ENCODE measurements around the gene DACH1.
"Not testable (repeated sequence)": the region's sequence is repeated elsewhere in the genome, so short reads cannot be mapped to it uniquely, and the experiment has no call there.

Gene DACH1

DNA sequence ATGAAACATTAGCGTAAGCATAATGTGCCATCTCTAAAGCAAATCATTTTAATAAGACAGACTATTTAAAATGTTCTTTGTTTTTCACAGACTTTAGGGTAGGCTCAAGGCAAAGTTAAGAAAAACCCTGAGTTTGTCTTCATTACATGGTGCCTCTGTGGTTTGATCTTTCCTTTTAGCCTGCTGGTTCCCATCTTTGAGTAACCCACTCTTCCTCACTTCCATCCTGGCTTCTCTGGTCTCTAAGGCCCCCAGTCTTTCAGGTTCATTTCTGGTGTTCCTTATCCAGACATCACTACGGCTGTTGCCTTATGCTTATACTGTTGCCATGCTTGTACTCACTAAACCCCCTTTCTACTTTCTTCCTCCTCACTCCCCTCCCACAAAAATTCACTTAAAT is 38.4 kb downstream of the DACH1 start:
- DNase-seq (ENCODE audit: low read depth): no peak

DNA sequence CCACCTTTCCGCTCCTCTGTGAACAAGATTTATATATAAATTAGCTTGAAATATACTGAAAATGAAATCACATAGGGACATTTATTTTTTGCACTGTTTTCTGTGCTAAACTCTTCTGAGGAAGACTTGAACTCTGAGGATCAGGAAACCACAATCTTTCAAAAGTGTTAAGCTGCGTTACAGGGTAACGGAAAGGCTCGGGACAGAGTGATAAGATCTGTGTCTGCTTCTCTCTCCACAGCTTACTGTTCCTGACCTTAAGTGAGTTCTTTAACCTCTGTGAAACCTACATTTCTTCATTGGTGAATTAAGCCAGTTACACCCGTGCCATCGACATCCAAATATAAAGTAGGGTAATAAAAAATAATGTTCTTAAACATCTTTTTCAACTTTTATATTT is 38.9 kb downstream of the DACH1 start:
- no peak for DNase-seq (ENCODE audit: low read depth)

DNA sequence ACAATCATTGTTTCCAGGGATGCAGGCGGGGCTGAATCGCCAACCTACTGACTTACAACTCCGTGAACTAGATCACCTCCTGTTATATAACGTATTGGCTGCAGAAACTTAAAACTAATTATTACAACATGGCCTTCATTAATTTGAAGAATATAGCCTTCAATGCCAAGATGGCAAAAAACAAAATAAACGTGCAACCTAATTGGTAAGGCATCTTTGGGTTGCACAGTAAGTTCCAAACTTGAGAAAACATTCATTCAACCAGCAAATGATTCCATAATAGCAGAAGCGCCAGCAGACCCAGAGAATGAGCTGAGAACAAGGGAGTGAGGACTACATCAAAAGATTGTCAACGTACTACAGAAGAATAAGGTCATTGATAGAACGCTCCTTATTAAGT is 39.8 kb downstream of the DACH1 start:
- DNase-seq (ENCODE audit: low read depth): no peak

GRCh38 chr13:71820699-71821098 is 46.3 kb downstream of the DACH1 start:
- DNase-seq (ENCODE audit: low read depth): no peak

DNA sequence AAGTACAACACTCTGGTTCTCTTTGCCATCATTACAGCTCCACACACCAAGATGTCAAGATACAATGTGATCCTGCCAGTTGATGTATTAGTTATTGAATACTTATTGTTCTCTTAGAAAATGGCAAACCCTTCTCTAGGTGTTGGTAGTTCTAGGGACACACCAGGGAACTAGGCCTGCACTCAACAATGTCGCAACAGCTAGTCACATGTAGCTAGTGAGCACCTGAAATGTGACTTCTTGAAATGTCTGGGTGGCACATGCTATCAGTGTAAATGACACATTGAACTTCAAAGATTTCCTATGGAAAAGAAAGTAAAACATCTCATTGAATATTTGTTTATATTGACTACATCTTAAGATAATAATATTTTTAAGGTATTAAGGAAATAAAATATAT is 49.7 kb downstream of the DACH1 start:
- DNase-seq (ENCODE audit: low read depth): no peak

- no peak for DNase-seq (ENCODE audit: low read depth)
Measured at GRCh38 chr13:71814806-71815360, 52.1 kb downstream of the DACH1 start.

DNA sequence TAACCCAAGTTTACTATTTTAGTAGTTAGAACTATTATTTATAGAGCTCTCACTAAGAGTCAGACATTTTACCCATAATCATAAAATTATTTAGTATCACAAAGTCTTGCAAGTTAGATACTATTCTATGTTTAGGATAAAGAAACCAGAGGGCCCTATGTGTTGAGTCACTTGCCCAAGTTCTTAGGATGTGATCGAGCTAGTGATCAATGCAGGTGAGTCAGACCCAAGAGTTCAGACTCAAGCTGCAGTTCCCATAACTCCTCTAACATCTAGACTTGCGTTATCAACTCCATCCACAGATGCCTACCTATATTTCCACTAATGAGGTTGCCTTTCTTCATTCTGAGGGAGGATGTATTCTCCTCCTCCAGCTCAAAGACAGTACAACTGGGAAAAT is 53.8 kb downstream of the DACH1 start:
- no peak for DNase-seq (ENCODE audit: low read depth)

GRCh38 chr13:71811344-71811743 is 55.7 kb downstream of the DACH1 start:
- no peak for DNase-seq (ENCODE audit: low read depth)

- no peak for DNase-seq (ENCODE audit: low read depth)
Measured at GRCh38 chr13:71808708-71809107, 58.3 kb downstream of the DACH1 start.

- DNase-seq (ENCODE audit: low read depth): no peak
Measured at GRCh38 chr13:71806886-71807285, 60.1 kb downstream of the DACH1 start.

GRCh38 chr13:71803066-71803465 is 63.9 kb downstream of the DACH1 start:
- no peak for DNase-seq (ENCODE audit: low read depth)

GRCh38 chr13:71801781-71802180 is 65.2 kb downstream of the DACH1 start:
- no peak for DNase-seq (ENCODE audit: low read depth)

DNA sequence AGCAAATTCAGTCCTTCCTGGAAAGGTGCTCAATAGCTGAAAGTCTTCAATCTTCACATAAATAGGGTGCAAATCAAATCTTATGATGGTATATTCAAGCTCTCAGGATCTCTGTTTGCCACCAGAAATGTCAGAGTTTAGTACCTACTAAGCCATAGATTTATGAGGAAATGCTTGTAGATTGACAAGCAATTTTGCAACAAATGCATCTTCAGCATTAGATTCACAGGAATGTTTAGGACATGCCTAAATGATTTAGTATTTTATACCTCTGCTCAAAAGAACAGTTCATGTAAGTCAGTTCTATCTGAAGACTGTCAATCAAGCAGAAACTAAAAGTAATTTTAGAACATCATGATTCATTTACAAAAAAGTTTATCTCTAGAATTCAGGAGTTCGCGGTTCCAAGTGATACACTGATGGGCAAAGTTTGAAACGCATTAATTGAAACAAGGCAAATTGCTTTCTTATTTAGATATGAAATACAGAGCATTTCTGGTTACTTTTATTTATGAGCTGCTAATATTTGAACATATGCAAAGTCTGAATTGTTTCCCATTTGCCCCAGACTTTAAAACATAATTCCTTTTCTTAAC is 65.7 kb downstream of the DACH1 start:
- no peak for DNase-seq (ENCODE audit: low read depth)

- no peak for DNase-seq (ENCODE audit: low read depth)
Measured at GRCh38 chr13:71799324-71799723, 67.7 kb downstream of the DACH1 start.

DNA sequence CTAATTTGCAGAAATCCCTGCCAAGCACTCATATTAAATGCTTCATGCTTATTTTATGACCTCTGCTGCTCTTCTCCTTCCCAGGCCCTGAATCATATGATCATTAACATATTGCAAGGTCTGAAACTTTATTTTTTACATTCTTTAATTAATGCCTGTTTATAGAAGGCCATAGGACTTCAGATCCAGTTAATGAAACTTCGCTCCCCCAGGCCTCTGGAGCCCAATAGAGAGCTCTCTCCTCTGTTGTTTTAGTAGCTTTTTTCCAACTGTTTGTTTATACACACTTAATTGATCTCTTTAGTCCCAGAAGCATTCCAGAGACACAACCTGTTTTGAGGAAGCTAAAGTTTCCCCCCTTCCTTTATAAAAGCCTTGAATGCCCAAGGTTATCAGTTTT is 68.3 kb downstream of the DACH1 start:
- DNase-seq (ENCODE audit: low read depth): no peak

DNA sequence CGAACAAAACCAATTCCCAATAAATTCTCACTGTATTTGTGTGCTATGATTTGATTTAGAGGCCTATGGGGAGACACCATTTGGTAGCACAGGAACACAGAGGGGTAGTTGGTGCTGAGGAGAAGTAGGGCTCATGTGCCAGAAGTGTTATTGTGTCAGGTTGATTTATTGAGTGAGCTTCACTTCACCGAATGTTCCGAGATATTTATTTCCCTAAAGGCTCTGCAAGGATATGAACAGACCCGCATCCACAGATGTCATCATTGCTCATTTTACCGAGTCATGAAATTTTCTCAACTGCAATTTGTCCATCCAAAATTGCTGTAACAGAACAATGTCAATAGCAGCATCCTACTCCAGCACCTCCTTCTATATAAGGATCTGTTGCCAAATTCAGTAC is 69.5 kb downstream of the DACH1 start:
- no peak for DNase-seq (ENCODE audit: low read depth)

DNA sequence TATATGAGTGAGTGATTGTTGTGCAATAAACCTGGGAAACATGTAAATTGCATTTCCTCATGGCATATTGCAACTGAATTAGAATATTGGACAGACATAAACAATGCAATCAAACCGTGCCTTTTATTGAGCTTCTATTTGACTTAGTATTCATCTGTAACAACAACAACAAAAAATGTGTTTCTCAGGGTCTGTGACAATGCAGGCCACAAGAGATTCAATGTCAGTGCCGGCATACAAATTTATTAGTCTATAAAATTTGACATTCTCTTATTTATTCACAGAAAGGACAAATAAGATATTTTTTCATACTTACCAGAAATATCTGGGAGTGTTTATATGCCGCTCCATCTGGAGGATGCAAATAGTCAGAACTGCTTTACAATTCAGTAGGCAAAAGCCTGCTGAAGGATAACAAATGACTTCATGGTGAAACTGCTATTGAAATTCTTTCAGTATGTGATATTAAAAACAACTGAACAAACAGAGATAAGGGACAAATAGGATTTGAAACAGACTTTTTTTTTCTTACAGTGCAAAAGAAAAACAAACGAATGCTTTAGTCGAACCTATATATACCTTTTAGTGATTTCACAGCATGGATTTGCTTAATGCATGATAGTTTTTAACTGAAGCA is 77.2 kb downstream of the DACH1 start:
- DNase-seq (ENCODE audit: low read depth): no peak

- no peak for DNase-seq (ENCODE audit: low read depth)
Measured at GRCh38 chr13:71789037-71789436, 78.0 kb downstream of the DACH1 start.

DNA sequence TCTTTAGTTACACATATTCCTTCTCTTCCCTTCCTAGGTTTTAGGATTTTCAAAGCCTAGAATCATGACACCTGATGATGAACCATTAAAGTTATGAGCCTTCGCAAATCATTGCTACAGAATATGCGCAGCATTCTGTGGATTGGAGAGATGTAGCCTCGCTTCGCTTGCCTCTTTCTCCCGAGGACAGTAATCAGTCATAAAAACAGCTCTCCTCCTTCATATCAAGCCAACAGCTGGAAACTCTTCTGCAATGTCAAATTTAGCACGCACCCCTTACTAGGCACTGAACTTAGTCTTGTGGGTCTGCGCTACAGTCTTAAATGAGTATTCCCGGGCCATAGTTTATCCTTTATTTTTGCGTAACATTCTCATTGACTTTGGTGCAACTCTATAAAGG is 79.6 kb downstream of the DACH1 start:
- no peak for DNase-seq (ENCODE audit: low read depth)

DNA sequence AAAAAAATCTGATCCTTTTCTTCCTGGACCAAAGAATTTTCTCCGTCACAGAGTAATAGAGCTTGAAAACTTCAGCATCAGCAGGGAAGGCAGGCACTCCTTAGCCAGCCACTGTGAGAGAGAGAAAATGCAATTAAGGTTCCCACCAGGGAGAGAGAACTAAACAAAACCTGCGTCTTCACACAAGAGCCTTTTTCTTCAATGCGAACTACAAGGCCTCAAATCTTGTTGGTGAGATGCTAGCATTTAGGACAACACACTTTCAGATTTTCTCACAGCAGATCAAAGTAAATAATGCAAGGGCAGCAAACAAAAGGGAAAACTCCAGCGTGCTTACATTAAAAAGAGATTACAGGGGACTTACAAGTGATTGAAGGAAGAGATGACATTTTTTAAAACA is 80.1 kb downstream of the DACH1 start:
- DNase-seq (ENCODE audit: low read depth): no peak

DNA sequence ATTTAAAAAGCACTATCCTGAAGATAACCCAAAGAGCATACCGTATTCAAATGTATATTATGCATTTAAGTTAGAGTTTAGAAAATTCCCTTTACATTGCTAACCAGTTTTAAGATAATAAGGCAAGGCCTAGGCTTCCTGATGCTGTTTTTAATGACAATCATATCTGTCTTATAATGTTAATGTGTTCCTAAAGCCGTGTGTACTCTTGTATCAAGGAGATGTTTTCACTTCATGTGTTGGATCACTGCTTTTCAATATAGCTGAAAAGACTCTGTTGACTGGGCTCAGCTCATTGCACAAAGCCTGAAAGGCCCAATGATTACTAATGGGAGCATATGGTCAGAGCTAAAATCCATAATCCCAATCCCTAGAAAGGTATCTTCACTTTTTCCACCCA is 81.6 kb downstream of the DACH1 start:
- DNase-seq (ENCODE audit: low read depth): no peak

DNA sequence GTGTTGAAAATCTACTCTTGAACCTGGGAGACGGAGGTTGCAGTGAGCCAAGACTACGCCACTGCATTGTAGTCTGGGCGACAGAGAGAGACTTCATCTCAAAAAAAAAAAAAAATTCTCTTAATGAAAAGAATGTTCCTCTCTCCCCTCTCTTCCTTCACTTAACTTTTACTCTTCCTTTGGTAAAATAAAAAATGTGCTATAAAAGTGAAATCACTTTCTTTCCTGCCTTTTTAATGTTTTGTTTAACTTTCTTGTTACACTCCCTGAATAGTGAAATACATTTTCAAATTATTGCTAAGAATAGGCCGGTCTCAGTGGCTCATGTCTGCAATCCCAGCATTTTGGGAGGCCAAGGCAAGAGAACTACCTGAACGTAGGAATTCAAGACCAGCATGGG is 86.5 kb downstream of the DACH1 start:
- no peak for DNase-seq (ENCODE audit: low read depth)

DNA sequence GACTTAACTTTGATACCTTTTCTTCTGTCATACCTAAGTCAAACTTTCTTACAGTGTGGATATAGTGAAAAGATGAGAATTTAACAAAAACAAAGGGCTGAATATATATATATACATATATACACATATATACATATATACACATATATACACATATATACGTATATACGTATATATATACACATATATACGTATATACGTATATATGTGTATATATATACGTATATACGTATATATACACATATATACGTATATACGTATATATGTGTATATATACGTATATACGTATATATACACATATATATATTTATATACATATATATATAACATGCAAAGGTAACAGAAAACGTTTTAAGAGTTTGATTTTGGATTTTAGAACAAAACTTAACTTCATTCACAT is 88.0 kb downstream of the DACH1 start:
- DNase-seq (ENCODE audit: low read depth): not testable (repeated sequence)

DNA sequence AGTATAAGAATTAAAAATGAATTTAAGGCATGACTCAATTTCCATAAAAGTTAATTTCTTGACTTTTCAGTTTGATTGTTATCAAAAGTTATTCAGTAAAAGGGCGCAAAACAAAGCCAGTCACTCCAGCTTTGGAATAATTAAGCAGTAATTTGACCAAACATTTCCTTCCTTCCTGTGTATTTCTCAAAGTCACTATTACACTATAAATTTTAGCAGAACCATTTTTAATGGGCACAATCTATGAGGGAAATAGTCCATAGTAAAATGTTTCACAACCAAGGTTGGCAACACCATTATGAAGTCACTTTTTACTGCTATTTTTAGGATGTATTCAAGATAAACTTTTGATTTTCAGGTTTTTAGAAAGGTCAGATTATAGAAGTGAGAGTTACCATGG is 91.0 kb downstream of the DACH1 start:
- DNase-seq (ENCODE audit: low read depth): no peak

Data from activated T-helper 9 cell treated with anti-CD3 and anti-CD28 coated beads, Interleukin-2, amount 50 U/mL, for 16 hours (primary cell).